Esophagus muscularis mucosa (tissue), 4 donors: Measurements from ENCODE around the gene S100A1. TPM values are rescaled to one million over a fixed set of nuclear protein-coding genes. Genes with fewer than 3 reads are reported as not detected.

Source experiments
- DNase-seq: peaks from one replicate; pipeline ENCODE4 v3.0.0-alpha.2; 2017; ENCODE audit errors: extremely low spot score
- H3K27ac ChIP-seq, 4 donors: fragments of 200-600 bp; sonication (generic); replicated peaks in 1 of 4; 1 replicate in 3 of 4; 2 replicates in 1 of 4; pipeline ENCODE4 v1.5.1; 2016 to 2019; ENCODE audit warnings: mild to moderate bottlenecking in 1 of 4
- H3K27me3 ChIP-seq, 4 donors: fragments of 200-600 bp; sonication (generic); one replicate each; pipeline versions ENCODE4 v1.5.1 to v1.6.0; 2016 to 2019
- H3K36me3 ChIP-seq, 4 donors: fragments of 200-600 bp; sonication (generic); one replicate each; pipeline ENCODE4 v1.5.1; 2016 to 2019
- H3K4me1 ChIP-seq, 4 donors: fragments of 200-600 bp; sonication (generic); one replicate each; pipeline ENCODE4 v1.5.1; 2016 to 2019
- H3K4me3 ChIP-seq, 4 donors: fragments of 200-600 bp; sonication (generic); 1 replicate in 2 of 4; 2 replicates in 2 of 4; pipeline ENCODE4 v1.5.1; 2016 to 2019; ENCODE audit warnings: mild to moderate bottlenecking in 4 of 4, moderate library complexity in 1 of 4
- H3K9me3 ChIP-seq, 4 donors: fragments of 200-600 bp; sonication (generic); 1 replicate in 3 of 4; 2 replicates in 1 of 4; pipeline ENCODE4 v1.5.1; 2016 to 2019
- CTCF ChIP-seq, 3 experiments: fragments of 200-600 bp in 2 of 3; fragments of 450-650 bp in 1 of 3; sonication (generic) in 2 of 3; IDR thresholded peaks; one replicate each; pipeline ENCODE4 v1.5.1; 2017 to 2019; ENCODE audit warnings: antibody characterized with exemption in 3 of 3, mild to moderate bottlenecking in 2 of 3, moderate library complexity in 1 of 3
- EP300 ChIP-seq: sonication (generic); formaldehyde crosslinking; IDR thresholded peaks from one replicate; pipeline ENCODE4 v1.6.1; 2017; ENCODE audit warnings: antibody characterized with exemption
- POLR2A ChIP-seq: fragments of 450-650 bp; IDR thresholded peaks from one replicate; pipeline ENCODE4 v1.6.1; 2017; ENCODE audit warnings: antibody characterized with exemption, moderate library complexity, mild to moderate bottlenecking, low read depth
- POLR2AphosphoS5 ChIP-seq, 2 donors: sonication (generic); formaldehyde crosslinking; IDR thresholded peaks; one replicate each; pipeline ENCODE4 v1.6.1; 2017; ENCODE audit warnings: antibody characterized with exemption in 2 of 2
- WGBS: methylation state at CpG from one replicate; pipeline ENCODE4 v1.1.5; 2018; 5-methylcytosine and 5-hydroxymethylcytosine counted together
- intact Hi-C: fragments of 100-400 bp; cut with DNase I; formaldehyde crosslinking; loops from one replicate; pipeline ENCODE4 v1.15.1; 2023
- total RNA-seq, 4 donors: library from RNA; depleted of rRNA; stranded (reverse); fragments of >200 nt; gene quantifications; one replicate each; pipeline versions ENCODE4 v1.1.0 to v1.2.1, GENCODE V29; 2016

S100A1 gene
- total RNA-seq, 4 donors from 2014 or later: 4.3 to 17.9 (median 9.2) TPM

DNA sequence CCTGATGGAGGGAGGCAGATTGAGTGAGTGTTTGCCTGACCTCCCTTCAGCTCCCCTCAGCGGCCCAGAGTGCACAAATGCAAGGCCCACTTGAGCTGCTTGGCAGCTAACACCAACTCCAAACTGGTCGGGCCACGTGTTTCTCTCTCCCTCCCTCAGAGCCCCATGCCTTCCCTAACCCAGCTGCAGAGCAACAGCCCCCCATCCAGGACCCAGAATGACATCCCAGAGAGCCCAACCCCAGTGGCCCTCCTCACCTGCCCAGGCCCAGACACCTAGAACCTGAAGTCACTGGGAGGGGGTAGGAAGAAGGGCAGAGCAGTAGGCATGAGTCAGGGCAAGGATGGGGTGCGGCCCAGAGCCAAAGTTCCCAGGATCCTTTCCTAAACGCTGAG lies 11.3 kb upstream of the S100A1 start:
- no peak for DNase-seq
- WGBS: 20% methylated on average over 1 of the region's 5 CpGs
- H3K27me3 ChIP-seq: no peaks in the 10 kb centered on the region
- intact Hi-C loops: loop anchor here (5.0 kb wide), 2 partner anchors 45 to 85 kb away; no protein-coding TSS in a partner anchor
- H3K36me3 ChIP-seq: peaks cover 0 to 26% (median 16%) of the 10 kb centered on the region in 4 donors
- H3K27ac ChIP-seq: peak overlapping the region in 2 of 4 donors; percentile 35 to 46
- H3K4me3 ChIP-seq: no peak overlapping the region
- H3K4me1 ChIP-seq: peaks cover 21 to 34% (median 28%) of the 10 kb centered on the region in 4 donors
- H3K9me3 ChIP-seq: no peaks in the 10 kb centered on the region
- no peak for TF ChIP-seq POLR2A
- TF ChIP-seq POLR2AphosphoS5 (IDR thresholded peaks at IDR 0.05): no peak
- no peak for TF ChIP-seq CTCF (IDR thresholded peaks at IDR 0.05)
- TF ChIP-seq EP300: no peak

DNA sequence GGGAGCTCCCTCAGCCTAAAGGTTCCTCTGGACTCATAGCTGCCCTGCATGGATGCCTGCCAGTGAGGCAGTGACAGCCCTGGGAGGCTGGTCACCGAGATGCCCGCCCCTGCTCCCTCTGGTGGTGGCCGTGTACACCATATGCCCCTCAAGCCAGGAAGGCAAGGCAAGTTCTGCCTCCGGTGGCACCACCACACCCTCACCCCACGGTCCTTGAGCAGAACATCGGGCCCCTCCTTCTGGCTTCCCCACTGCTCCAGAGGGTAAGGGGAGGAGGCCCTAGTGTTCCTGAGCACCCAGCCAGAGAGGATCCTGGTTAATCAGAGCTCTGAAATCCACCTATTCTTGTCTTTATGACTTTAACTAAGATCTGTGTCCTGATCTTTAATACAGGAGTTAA lies 10.6 kb upstream of the S100A1 start:
- WGBS: 62% methylated on average over 5 of the region's 6 CpGs
- peak; percentile 33 to 54 (median 52) for TF ChIP-seq CTCF (IDR thresholded peaks at IDR 0.05)
- TF ChIP-seq EP300: no peak
- peak in 1 of 2 donors; percentile 58 for TF ChIP-seq POLR2AphosphoS5 (IDR thresholded peaks at IDR 0.05)
- intact Hi-C loops: loop anchor here (5.0 kb wide), 2 partner anchors 45 to 85 kb away; no protein-coding TSS in a partner anchor
- H3K4me3 ChIP-seq: no peak overlapping the region
- DNase-seq: no peak
- H3K27ac ChIP-seq: peak overlapping the region in 2 of 4 donors; percentile 9 to 46
- peaks cover 0 to 33% (median 18%) of the 10 kb centered on the region in 4 donors for H3K36me3 ChIP-seq
- peaks cover 20 to 31% (median 28%) of the 10 kb centered on the region in 4 donors for H3K4me1 ChIP-seq
- H3K9me3 ChIP-seq: no peaks in the 10 kb centered on the region
- no peaks in the 10 kb centered on the region for H3K27me3 ChIP-seq

DNA sequence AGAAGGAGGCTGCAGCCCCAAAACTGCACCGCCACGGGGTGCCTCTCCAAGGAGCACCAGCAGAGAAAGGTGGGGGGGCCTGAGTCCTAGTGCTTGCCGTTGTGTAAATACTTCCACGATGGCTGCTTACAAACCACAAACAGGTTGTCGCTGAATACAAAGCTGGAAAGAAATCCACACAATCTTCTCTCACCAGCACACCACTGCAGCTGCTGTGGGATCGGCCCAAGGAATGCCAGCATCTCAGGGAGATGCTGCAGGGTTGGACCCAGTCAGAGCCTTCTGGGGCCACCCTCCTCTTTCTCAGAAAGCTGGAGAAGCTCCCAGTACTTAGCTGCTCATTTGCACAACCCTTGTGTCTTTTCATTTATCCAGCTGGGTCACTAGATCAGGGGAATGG lies 9.1 kb upstream of the S100A1 start:
- peaks cover 22 to 31% (median 26%) of the 10 kb centered on the region in 4 donors for H3K4me1 ChIP-seq
- no peak overlapping the region for H3K27ac ChIP-seq
- no peak for DNase-seq
- WGBS: 94% methylated on average over 5 of the region's 6 CpGs
- TF ChIP-seq POLR2A: no peak
- no peak for TF ChIP-seq POLR2AphosphoS5 (IDR thresholded peaks at IDR 0.05)
- no peak for TF ChIP-seq CTCF (IDR thresholded peaks at IDR 0.05)
- no peak for TF ChIP-seq EP300
- H3K36me3 ChIP-seq: peaks cover 0 to 46% (median 22%) of the 10 kb centered on the region in 4 donors
- no peaks in the 10 kb centered on the region for H3K9me3 ChIP-seq
- intact Hi-C loops: loop anchor here (5.0 kb wide), 2 partner anchors 47 to 87 kb away; no protein-coding TSS in a partner anchor
- H3K4me3 ChIP-seq: no peak overlapping the region
- H3K27me3 ChIP-seq: no peaks in the 10 kb centered on the region

GRCh38 chr1:153623101-153623500 lies 5.1 kb upstream of the S100A1 start:
- no peak overlapping the region for H3K27ac ChIP-seq
- no peaks in the 10 kb centered on the region for H3K27me3 ChIP-seq
- peaks cover 34 to 50% (median 48%) of the 10 kb centered on the region in 4 donors for H3K4me1 ChIP-seq
- no peak overlapping the region for H3K4me3 ChIP-seq
- WGBS: 69% methylated on average over 7 of the region's 7 CpGs
- no peak for DNase-seq
- no peak for TF ChIP-seq POLR2AphosphoS5 (IDR thresholded peaks at IDR 0.05)
- TF ChIP-seq CTCF (IDR thresholded peaks at IDR 0.05): no peak
- TF ChIP-seq EP300: no peak
- TF ChIP-seq POLR2A: no peak
- peaks cover 0 to 57% (median 28%) of the 10 kb centered on the region in 4 donors for H3K36me3 ChIP-seq
- intact Hi-C loops: no loop called here
- H3K9me3 ChIP-seq: no peaks in the 10 kb centered on the region
